ENCODE data around the gene SBF1. TPM values are rescaled to one million over a fixed set of nuclear protein-coding genes. Genes with fewer than 3 reads are reported as not detected.

The SBF1 gene
- polyA plus RNA-seq, 1 of the 3 experiments (the other 2 are of a cell fraction) = 29.1 TPM

DNA sequence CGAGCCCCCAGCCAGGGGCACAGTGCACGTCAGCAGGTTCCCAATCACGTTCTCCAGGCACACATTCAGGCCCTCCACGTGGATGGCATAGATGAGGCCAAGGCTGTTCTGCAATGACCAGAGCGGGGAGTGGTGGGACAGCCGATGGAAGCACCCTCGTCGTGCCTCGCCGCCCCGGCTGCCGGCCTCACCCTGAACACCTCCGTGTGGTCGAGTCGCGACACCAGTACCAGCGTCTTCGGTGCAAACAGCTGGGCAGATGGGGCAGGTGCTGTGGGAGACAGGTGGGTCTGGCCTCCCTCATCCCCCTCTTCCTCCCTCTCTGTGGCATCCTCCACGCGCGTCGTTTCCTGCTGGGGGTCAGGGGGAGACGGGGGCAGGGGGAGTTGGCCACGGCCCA is 7.5 kb downstream of the SBF1 start:
- peaks cover 46% of the 10 kb centered on the region for H4K20me1 ChIP-seq (ENCODE audit: insufficient read depth)
- H3K36me3 ChIP-seq (replicated peaks in 1 of 2; ENCODE audit: control insufficient read depth in 1 of 2, insufficient read depth in 2 of 2, low read length in 1 of 2) = peaks cover 0 to 53% of the 10 kb centered on the region in 2 experiments

DNA sequence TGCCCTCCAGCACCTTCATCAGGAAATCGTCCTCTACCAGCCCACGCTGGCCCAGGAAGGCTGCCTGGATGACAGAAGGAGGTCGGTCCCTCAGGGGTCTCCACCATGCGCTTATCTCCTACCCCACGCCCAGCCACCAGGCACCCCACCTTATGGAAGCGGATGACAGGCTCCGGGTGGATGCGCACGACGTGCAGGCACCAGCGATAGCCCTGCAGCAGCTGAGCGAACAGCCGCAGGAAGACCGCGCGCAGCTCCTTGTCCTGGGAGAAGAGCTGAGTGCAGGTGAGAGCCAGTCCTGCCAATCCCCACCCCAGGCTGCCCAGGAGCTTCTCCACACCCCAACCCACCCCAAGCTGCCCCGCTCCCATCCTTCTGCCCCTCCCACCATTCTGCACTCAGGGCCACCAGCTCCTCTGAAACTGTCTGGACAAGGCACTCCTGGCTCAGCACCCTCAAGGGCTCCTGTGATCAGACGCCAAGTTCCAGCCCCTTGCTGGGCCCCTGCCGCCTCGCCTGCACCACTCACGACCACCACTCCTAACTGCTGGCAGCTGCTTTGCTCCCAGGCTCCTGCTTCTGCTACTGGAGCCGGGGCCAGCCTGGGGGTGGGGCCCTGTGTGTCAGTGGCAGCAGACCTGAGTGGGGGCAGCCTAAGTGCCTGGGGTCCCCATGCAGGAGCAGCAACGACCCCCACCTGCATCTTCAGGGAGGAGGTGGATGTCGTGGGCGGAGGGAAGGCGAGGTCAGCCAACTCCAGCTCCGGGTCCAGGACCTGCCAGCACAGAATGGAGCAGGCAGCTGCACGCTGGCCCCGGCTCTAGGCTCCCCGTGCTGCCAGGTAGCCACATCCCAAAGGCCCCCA is 9.5 kb downstream of the SBF1 start:
- no peak overlapping the region for H3K27ac ChIP-seq (ENCODE audit: low read depth in 2 of 2, low read length in 1 of 2)
- H3K9me3 ChIP-seq = no peaks in the 10 kb centered on the region
- H3K9ac ChIP-seq = no peak overlapping the region
- H3K36me3 ChIP-seq (replicated peaks in 1 of 2; ENCODE audit: control insufficient read depth in 1 of 2, insufficient read depth in 2 of 2, low read length in 1 of 2) = peaks cover 0 to 68% of the 10 kb centered on the region in 2 experiments
- no peak overlapping the region for H3K4me3 ChIP-seq (ENCODE audit: low read depth in 2 of 2, low read length in 1 of 2)
- H3K27me3 ChIP-seq (ENCODE audit: insufficient read depth) = no peaks in the 10 kb centered on the region
- WGBS (ENCODE audit: low lambda C conversion rate) = 98% methylated on average over 17 of the region's 30 CpGs
- H3K79me2 ChIP-seq (ENCODE audit: insufficient read depth) = peaks cover 22% of the 10 kb centered on the region; the same call in 1 of the 2 replicates
- no peaks in the 10 kb centered on the region for H3F3A ChIP-seq (replicated peaks; ENCODE audit: insufficient read depth)
- H4K20me1 ChIP-seq (ENCODE audit: insufficient read depth) = peaks cover 26% of the 10 kb centered on the region
- H2AFZ ChIP-seq (ENCODE audit: low read depth) = no peak overlapping the region
- ChIA-PET POLR2A (no interaction called here), CTCF (interaction anchor here (1.1 to 1.3 kb wide), 2 partner anchors 10 to 61 kb away, joined by 3 read pairs; partner anchors contain the start of gene SCO2)
- peaks cover 0 to 4% of the 10 kb centered on the region in 2 experiments; a peak in 2 of 4 replicates for H3K4me1 ChIP-seq (ENCODE audit: control insufficient read depth in 1 of 2, insufficient read depth in 2 of 2, low read depth in 1 of 2, low read length in 1 of 2)
- no peak overlapping the region for H3K4me2 ChIP-seq
- DNase-seq = no peak
- H3K9me2 ChIP-seq = no peaks in the 10 kb centered on the region
- TF ChIP-seq TCF12 (IDR thresholded peaks at IDR 0.05) (no peak), EZH2phosphoT487 (IDR thresholded peaks at IDR 0.05; ENCODE audit: borderline replicate concordance, low read depth) (no peak), SMC3 (IDR thresholded peaks at IDR 0.05; ENCODE audit: low read depth, low read length) (no peak), MXI1 (IDR thresholded peaks at IDR 0.05; ENCODE audit: low read depth, low read length) (no peak), TEAD4 (IDR thresholded peaks at IDR 0.05; ENCODE audit: borderline replicate concordance, insufficient read depth) (no peak), RAD21 (IDR thresholded peaks at IDR 0.05; ENCODE audit: low read length) (no peak), EP300 (IDR thresholded peaks at IDR 0.05; ENCODE audit: borderline replicate concordance in 1 of 2, low read depth in 1 of 2, low read length in 1 of 2) (no peak)
- TF ChIP-seq, protein P1, sequence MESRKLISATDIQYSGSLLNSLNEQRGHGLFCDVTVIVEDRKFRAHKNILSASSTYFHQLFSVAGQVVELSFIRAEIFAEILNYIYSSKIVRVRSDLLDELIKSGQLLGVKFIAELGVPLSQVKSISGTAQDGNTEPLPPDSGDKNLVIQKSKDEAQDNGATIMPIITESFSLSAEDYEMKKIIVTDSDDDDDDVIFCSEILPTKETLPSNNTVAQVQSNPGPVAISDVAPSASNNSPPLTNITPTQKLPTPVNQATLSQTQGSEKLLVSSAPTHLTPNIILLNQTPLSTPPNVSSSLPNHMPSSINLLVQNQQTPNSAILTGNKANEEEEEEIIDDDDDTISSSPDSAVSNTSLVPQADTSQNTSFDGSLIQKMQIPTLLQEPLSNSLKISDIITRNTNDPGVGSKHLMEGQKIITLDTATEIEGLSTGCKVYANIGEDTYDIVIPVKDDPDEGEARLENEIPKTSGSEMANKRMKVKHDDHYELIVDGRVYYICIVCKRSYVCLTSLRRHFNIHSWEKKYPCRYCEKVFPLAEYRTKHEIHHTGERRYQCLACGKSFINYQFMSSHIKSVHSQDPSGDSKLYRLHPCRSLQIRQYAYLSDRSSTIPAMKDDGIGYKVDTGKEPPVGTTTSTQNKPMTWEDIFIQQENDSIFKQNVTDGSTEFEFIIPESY (IDR thresholded peaks at IDR 0.05; ENCODE audit: borderline replicate concordance, low read depth) = no peak
- TF ChIP-seq, protein P2, sequence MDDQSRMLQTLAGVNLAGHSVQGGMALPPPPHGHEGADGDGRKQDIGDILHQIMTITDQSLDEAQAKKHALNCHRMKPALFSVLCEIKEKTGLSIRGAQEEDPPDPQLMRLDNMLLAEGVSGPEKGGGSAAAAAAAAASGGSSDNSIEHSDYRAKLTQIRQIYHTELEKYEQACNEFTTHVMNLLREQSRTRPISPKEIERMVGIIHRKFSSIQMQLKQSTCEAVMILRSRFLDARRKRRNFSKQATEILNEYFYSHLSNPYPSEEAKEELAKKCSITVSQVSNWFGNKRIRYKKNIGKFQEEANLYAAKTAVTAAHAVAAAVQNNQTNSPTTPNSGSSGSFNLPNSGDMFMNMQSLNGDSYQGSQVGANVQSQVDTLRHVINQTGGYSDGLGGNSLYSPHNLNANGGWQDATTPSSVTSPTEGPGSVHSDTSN (IDR thresholded peaks at IDR 0.05) = no peak
- TF ChIP-seq, protein P3, sequence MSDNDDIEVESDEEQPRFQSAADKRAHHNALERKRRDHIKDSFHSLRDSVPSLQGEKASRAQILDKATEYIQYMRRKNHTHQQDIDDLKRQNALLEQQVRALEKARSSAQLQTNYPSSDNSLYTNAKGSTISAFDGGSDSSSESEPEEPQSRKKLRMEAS (IDR thresholded peaks at IDR 0.05; ENCODE audit: low read depth) = no peak
- TF ChIP-seq, protein P4, sequence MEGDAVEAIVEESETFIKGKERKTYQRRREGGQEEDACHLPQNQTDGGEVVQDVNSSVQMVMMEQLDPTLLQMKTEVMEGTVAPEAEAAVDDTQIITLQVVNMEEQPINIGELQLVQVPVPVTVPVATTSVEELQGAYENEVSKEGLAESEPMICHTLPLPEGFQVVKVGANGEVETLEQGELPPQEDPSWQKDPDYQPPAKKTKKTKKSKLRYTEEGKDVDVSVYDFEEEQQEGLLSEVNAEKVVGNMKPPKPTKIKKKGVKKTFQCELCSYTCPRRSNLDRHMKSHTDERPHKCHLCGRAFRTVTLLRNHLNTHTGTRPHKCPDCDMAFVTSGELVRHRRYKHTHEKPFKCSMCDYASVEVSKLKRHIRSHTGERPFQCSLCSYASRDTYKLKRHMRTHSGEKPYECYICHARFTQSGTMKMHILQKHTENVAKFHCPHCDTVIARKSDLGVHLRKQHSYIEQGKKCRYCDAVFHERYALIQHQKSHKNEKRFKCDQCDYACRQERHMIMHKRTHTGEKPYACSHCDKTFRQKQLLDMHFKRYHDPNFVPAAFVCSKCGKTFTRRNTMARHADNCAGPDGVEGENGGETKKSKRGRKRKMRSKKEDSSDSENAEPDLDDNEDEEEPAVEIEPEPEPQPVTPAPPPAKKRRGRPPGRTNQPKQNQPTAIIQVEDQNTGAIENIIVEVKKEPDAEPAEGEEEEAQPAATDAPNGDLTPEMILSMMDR (IDR thresholded peaks at IDR 0.05) = no peak

More for the DNA sequence above, 7.5 kb downstream of the SBF1 start:
- no peaks in the 10 kb centered on the region for H3K9me3 ChIP-seq
- no peak overlapping the region for H3K9ac ChIP-seq
- no peak for DNase-seq
- POLR2A ChIA-PET = no interaction called here
- no peak overlapping the region for H3K4me2 ChIP-seq
- H3K27me3 ChIP-seq (ENCODE audit: insufficient read depth) = no peaks in the 10 kb centered on the region
- H2AFZ ChIP-seq (ENCODE audit: low read depth) = no peak overlapping the region
- CTCF ChIA-PET = interaction anchor here (1.5 kb wide), 1 partner anchor 12 kb away, joined by 4 read pairs; no protein-coding TSS in a partner anchor
- WGBS (ENCODE audit: low lambda C conversion rate) = 94% methylated on average over 19 of the region's 24 CpGs
- peaks cover 43% of the 10 kb centered on the region for H3K79me2 ChIP-seq (ENCODE audit: insufficient read depth)
- TF ChIP-seq, protein P5, sequence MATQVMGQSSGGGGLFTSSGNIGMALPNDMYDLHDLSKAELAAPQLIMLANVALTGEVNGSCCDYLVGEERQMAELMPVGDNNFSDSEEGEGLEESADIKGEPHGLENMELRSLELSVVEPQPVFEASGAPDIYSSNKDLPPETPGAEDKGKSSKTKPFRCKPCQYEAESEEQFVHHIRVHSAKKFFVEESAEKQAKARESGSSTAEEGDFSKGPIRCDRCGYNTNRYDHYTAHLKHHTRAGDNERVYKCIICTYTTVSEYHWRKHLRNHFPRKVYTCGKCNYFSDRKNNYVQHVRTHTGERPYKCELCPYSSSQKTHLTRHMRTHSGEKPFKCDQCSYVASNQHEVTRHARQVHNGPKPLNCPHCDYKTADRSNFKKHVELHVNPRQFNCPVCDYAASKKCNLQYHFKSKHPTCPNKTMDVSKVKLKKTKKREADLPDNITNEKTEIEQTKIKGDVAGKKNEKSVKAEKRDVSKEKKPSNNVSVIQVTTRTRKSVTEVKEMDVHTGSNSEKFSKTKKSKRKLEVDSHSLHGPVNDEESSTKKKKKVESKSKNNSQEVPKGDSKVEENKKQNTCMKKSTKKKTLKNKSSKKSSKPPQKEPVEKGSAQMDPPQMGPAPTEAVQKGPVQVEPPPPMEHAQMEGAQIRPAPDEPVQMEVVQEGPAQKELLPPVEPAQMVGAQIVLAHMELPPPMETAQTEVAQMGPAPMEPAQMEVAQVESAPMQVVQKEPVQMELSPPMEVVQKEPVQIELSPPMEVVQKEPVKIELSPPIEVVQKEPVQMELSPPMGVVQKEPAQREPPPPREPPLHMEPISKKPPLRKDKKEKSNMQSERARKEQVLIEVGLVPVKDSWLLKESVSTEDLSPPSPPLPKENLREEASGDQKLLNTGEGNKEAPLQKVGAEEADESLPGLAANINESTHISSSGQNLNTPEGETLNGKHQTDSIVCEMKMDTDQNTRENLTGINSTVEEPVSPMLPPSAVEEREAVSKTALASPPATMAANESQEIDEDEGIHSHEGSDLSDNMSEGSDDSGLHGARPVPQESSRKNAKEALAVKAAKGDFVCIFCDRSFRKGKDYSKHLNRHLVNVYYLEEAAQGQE (IDR thresholded peaks at IDR 0.05; ENCODE audit: low read depth, low read length) = no peak
- H3K27ac ChIP-seq (ENCODE audit: low read depth in 2 of 2, low read length in 1 of 2) = no peak overlapping the region
- H3F3A ChIP-seq (replicated peaks; ENCODE audit: insufficient read depth) = no peaks in the 10 kb centered on the region
- H3K4me1 ChIP-seq (ENCODE audit: control insufficient read depth in 1 of 2, insufficient read depth in 2 of 2, low read depth in 1 of 2, low read length in 1 of 2) = peaks cover 4 to 17% of the 10 kb centered on the region in 2 experiments; a peak in 2 of 4 replicates
- H3K4me3 ChIP-seq (ENCODE audit: low read depth in 2 of 2, low read length in 1 of 2) = no peak overlapping the region
- H3K9me2 ChIP-seq = no peaks in the 10 kb centered on the region

Measured in SK-N-SH (cell line).